Smooth muscle cell (in vitro differentiated cells): ENCODE data around the gene PARD3B. TPM values are rescaled to one million over a fixed set of nuclear protein-coding genes. Genes with fewer than 3 reads are reported as not detected.

Experiments
- DNase-seq: peaks from one replicate; lab custom pipeline; 2025; ENCODE audit not compliant: unreplicated experiment; lab: John Stamatoyannopoulos, UW
- H2AFZ ChIP-seq: fragments of 200-600 bp; sonication (generic); 2 replicates; pipeline ENCODE4 v1.6.0; 2016; ENCODE audit warnings: antibody characterized with exemption, low read depth, mild to moderate bottlenecking
- H3F3A ChIP-seq: fragments of 200-600 bp; sonication (generic); 2 replicates; pipeline ENCODE4 v1.6.0; 2017; ENCODE audit warnings: antibody characterized with exemption, low read depth
- H3K27ac ChIP-seq: fragments of 200-600 bp; sonication (generic); 2 replicates; pipeline ENCODE4 v1.5.1; 2016; ENCODE audit warnings: low read depth, mild to moderate bottlenecking
- H3K27me3 ChIP-seq: fragments of 200-600 bp; sonication (generic); 2 replicates; pipeline ENCODE4 v1.6.1; 2016; ENCODE audit warnings: low read depth, mild to moderate bottlenecking
- H3K36me3 ChIP-seq: fragments of 200-600 bp; sonication (generic); 2 replicates; pipeline ENCODE4 v1.5.1; 2016; ENCODE audit warnings: low read depth
- H3K4me1 ChIP-seq: fragments of 200-600 bp; sonication (generic); 2 replicates; pipeline ENCODE4 v1.5.1; 2016; ENCODE audit warnings: low read depth
- H3K4me2 ChIP-seq: fragments of 200-600 bp; sonication (generic); 2 replicates; pipeline ENCODE4 v1.6.0; 2016; ENCODE audit warnings: mild to moderate bottlenecking
- H3K4me3 ChIP-seq: fragments of 200-600 bp; sonication (generic); 2 replicates; pipeline ENCODE4 v1.5.1; 2016; ENCODE audit warnings: mild to moderate bottlenecking
- H3K79me2 ChIP-seq: fragments of 200-600 bp; sonication (generic); 2 replicates; pipeline ENCODE4 v1.6.0; 2016; ENCODE audit warnings: low read depth, mild to moderate bottlenecking
- H3K9ac ChIP-seq: fragments of 200-600 bp; sonication (generic); 2 replicates; pipeline ENCODE4 v1.6.0; 2016; ENCODE audit warnings: low read depth
- H3K9me3 ChIP-seq: fragments of 200-600 bp; sonication (generic); replicated peaks from 2 replicates; pipeline ENCODE4 v1.5.1; 2016; ENCODE audit warnings: low read depth
- H4K20me1 ChIP-seq: fragments of 200-600 bp; sonication (generic); 2 replicates; pipeline ENCODE4 v1.6.0; 2016; ENCODE audit warnings: low read depth
- CTCF ChIP-seq: fragments of 200-600 bp; sonication (generic); IDR thresholded peaks from 2 replicates; pipeline ENCODE4 v1.5.1; 2017; ENCODE audit warnings: borderline replicate concordance, mild to moderate bottlenecking, antibody characterized with exemption; ENCODE audit not compliant: insufficient read depth, poor library complexity, severe bottlenecking
- WGBS: methylation state at CpG from one replicate; pipeline ENCODE4 v1.1.7; 2016; ENCODE audit warnings: low lambda C conversion rate; 5-methylcytosine and 5-hydroxymethylcytosine counted together
- polyA plus RNA-seq: library from polyadenylated mRNA; unstranded; fragments of >200 nt; fragmentation: Nextera tagmentation; extraction: Ambion mirVana; gene quantifications from 2 replicates; pipeline ENCODE4 v1.2.1, GENCODE V29; 2016
- total RNA-seq: library from RNA; depleted of rRNA; stranded (reverse); fragments of >200 nt; gene quantifications from 2 replicates; pipeline ENCODE4 v1.2.3, GENCODE V29; 2014

The PARD3B gene
- total and polyA plus RNA-seq, 2 experiments from 2014 or later = 3.3 to 12.2 TPM

- 75% methylated on average over 2 of the region's 2 CpGs for WGBS
- no peaks in the 10 kb centered on the region for H3K27me3 ChIP-seq
- no peaks in the 10 kb centered on the region for H3F3A ChIP-seq
- H3K9me3 ChIP-seq = no peaks in the 10 kb centered on the region
- no peak overlapping the region for H2AFZ ChIP-seq
- H3K36me3 ChIP-seq = no peaks in the 10 kb centered on the region
- no peaks in the 10 kb centered on the region for H4K20me1 ChIP-seq
- TF ChIP-seq CTCF = no peak
- H3K4me2 ChIP-seq = no peak overlapping the region
- DNase-seq = no peak
- H3K79me2 ChIP-seq = no peaks in the 10 kb centered on the region
- H3K4me3 ChIP-seq = no peak overlapping the region
- no peak overlapping the region for H3K27ac ChIP-seq
- no peaks in the 10 kb centered on the region for H3K4me1 ChIP-seq
- no peak overlapping the region for H3K9ac ChIP-seq
These were observed 58.8 kb downstream of the PARD3B start for GRCh38 chr2:204604061-204604460.

GRCh38 chr2:204608237-204608939 is 63.1 kb downstream of the PARD3B start:
- no peaks in the 10 kb centered on the region for H3K4me1 ChIP-seq
- 53% methylated on average over 2 of the region's 2 CpGs for WGBS
- DNase-seq = no peak
- no peaks in the 10 kb centered on the region for H3K9me3 ChIP-seq
- TF ChIP-seq CTCF = no peak
- H3K27me3 ChIP-seq = no peaks in the 10 kb centered on the region
- H3K27ac ChIP-seq = no peak overlapping the region
- no peaks in the 10 kb centered on the region for H3K36me3 ChIP-seq
- H4K20me1 ChIP-seq = peaks cover 5% of the 10 kb centered on the region
- no peak overlapping the region for H3K9ac ChIP-seq
- no peak overlapping the region for H3K4me3 ChIP-seq
- H3K4me2 ChIP-seq = no peak overlapping the region
- no peak overlapping the region for H2AFZ ChIP-seq
- no peaks in the 10 kb centered on the region for H3F3A ChIP-seq
- no peaks in the 10 kb centered on the region for H3K79me2 ChIP-seq

DNA sequence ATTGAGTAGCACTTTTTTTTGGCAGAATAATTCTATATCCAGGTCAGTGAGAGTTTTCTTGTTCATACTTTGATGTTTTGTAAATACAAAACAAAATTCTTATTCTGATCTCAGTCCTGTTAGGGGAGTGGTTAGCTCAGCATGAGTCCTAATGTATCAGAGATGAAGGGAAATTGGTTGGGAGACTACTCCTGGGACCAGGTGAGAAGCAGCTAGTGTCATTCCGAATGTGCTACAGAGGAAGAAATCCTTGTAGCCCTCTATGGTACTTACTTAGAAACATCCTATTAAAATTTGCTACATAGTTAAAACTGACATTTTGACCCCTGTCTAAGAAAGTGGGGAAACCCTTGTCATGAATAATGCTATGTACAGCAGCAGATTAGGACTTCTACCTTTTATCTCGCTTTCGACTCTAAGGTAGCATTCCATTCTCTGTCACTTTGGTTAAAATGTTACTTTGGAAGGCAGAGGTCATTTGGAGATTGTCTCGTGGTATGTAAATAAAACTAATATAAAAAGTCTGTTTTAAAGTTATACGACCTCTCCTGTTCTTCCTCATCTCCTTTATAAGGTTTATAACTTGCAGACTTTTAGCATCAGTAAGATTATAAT is 65.8 kb downstream of the PARD3B start:
- no peak for TF ChIP-seq CTCF
- DNase-seq = no peak

More for the DNA sequence above, 65.8 kb downstream of the PARD3B start:
- Histone ChIP-seq H3K9ac (no peak overlapping the region), H3K4me3 (no peak overlapping the region), H4K20me1 (peaks cover 5% of the 10 kb centered on the region), H2AFZ (no peak overlapping the region), H3K4me1 (no peaks in the 10 kb centered on the region), H3F3A (no peaks in the 10 kb centered on the region), H3K27me3 (no peaks in the 10 kb centered on the region), H3K36me3 (no peaks in the 10 kb centered on the region), H3K9me3 (no peaks in the 10 kb centered on the region), H3K27ac (no peak overlapping the region), H3K79me2 (peaks cover 3% of the 10 kb centered on the region), H3K4me2 (no peak overlapping the region)
- 91% methylated on average over 5 of the region's 5 CpGs for WGBS
